Tibial nerve (tissue), 4 donors: Measurements from ENCODE around the gene OR52B6.

Experiments
- EP300 ChIP-seq, 2 donors: sonication (generic); formaldehyde crosslinking; IDR thresholded peaks; one replicate each; pipeline ENCODE4 v1.6.1; 2017; ENCODE audit warnings: antibody characterized with exemption in 2 of 2, mild to moderate bottlenecking in 1 of 2
- POLR2A ChIP-seq, 2 donors: fragments of 450-650 bp; IDR thresholded peaks; one replicate each; pipeline ENCODE4 v1.6.1; 2017; ENCODE audit warnings: antibody characterized with exemption in 2 of 2, mild to moderate bottlenecking in 2 of 2, moderate library complexity in 2 of 2
- TF ChIP-seq, protein P1 (sequence below), 5 experiments: fragments of 200-600 bp in 3 of 5; fragments of 450-650 bp in 2 of 5; sonication (generic) in 3 of 5; IDR thresholded peaks; one replicate each; pipeline ENCODE4 v1.5.1; 2016 to 2019; ENCODE audit warnings: antibody characterized with exemption in 5 of 5, mild to moderate bottlenecking in 3 of 5, moderate library complexity in 2 of 5

GRCh38 chr11:5548440-5548839 lies 32.2 kb upstream of the OR52B6 start, which contains the start of gene OR52H1:
- TF ChIP-seq, protein P1, sequence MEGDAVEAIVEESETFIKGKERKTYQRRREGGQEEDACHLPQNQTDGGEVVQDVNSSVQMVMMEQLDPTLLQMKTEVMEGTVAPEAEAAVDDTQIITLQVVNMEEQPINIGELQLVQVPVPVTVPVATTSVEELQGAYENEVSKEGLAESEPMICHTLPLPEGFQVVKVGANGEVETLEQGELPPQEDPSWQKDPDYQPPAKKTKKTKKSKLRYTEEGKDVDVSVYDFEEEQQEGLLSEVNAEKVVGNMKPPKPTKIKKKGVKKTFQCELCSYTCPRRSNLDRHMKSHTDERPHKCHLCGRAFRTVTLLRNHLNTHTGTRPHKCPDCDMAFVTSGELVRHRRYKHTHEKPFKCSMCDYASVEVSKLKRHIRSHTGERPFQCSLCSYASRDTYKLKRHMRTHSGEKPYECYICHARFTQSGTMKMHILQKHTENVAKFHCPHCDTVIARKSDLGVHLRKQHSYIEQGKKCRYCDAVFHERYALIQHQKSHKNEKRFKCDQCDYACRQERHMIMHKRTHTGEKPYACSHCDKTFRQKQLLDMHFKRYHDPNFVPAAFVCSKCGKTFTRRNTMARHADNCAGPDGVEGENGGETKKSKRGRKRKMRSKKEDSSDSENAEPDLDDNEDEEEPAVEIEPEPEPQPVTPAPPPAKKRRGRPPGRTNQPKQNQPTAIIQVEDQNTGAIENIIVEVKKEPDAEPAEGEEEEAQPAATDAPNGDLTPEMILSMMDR (IDR thresholded peaks at IDR 0.05): no peak
- TF ChIP-seq EP300 (IDR thresholded peaks at IDR 0.05): no peak
- no peak for TF ChIP-seq POLR2A (IDR thresholded peaks at IDR 0.05)
